Testis (tissue), 2 donors: ENCODE data around the gene PAX8.

ENCODE experiments used
- POLR2A ChIP-seq: fragments of 450-650 bp; IDR thresholded peaks from one replicate; pipeline ENCODE4 v1.6.1; 2017; ENCODE audit warnings: antibody characterized with exemption, mild to moderate bottlenecking, moderate library complexity
- TF ChIP-seq, protein P1 (sequence below), 3 experiments: fragments of 450-650 bp in 2 of 3; fragments of 200-600 bp in 1 of 3; sonication (generic) in 1 of 3; IDR thresholded peaks; one replicate each; pipeline ENCODE4 v1.5.1; 2016 to 2019; ENCODE audit warnings: antibody characterized with exemption in 3 of 3, mild to moderate bottlenecking in 2 of 3, moderate library complexity in 1 of 3

DNA sequence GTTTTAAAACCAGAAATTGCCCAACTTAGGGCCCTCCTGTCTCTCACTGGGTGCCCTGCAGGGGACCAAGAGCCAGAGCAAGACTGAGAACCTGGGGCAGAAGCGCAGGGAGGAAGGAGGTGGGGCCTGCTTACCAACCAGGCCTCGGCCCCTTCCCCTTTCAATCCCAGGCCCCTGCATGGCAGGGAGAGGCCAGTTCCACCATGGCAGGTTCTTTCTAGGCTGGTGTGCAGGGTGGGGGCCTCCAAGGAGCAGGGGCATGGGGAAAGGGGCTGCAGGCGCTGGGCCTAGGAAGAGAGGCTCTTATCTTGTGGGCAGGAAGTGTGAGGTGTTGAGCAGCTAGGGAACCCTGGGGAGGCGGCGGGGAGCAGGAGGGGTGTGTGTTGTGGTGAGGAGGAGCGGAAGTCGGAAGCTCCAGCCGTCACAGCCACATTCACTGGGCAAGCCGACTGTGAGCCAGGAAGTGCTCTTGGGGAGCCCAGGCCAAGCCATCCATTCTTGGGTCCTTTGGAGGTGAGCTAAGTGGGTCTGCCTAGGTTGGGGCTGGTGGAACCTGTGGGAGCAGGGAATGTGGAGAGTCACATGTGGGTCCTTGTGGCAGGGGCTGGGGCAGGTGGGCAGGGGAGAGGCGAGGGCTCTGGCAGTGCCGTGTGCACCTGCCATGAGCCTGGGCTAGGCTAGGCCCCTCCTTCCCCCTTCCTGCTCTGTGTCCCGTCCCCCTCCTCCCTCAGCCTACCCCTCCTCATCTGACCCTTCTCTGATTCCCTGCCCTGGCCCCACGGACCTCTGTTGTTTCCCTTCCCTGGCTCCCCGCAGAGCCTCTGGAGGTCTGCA lies 105.0 kb downstream of the PAX8 start, which contains the start of gene PSD4:
- no peak for TF ChIP-seq POLR2A
- TF ChIP-seq, protein P1, sequence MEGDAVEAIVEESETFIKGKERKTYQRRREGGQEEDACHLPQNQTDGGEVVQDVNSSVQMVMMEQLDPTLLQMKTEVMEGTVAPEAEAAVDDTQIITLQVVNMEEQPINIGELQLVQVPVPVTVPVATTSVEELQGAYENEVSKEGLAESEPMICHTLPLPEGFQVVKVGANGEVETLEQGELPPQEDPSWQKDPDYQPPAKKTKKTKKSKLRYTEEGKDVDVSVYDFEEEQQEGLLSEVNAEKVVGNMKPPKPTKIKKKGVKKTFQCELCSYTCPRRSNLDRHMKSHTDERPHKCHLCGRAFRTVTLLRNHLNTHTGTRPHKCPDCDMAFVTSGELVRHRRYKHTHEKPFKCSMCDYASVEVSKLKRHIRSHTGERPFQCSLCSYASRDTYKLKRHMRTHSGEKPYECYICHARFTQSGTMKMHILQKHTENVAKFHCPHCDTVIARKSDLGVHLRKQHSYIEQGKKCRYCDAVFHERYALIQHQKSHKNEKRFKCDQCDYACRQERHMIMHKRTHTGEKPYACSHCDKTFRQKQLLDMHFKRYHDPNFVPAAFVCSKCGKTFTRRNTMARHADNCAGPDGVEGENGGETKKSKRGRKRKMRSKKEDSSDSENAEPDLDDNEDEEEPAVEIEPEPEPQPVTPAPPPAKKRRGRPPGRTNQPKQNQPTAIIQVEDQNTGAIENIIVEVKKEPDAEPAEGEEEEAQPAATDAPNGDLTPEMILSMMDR (IDR thresholded peaks at IDR 0.05) = no peak
